ENCODE results near the gene SRF.

DNA sequence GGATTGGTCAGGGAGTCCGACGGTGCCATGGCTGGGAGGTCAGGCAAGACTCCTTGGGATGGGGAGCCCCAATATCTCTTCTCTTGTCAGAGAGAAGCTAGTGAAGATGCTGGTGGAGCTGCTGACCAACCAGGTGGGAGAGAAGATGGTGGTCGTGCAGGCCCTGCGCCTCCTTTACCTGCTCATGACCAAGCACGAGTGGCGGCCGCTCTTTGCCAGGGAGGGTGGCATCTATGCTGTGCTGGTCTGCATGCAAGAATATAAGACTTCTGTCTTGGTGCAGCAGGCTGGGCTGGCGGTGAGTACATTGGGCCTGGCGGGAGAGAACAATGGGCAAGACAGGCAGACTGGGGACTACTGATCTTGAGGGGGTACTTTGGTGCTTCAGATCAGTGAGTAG, 21.8 kb downstream of the SRF start:
- TF ChIP-seq, protein P1, sequence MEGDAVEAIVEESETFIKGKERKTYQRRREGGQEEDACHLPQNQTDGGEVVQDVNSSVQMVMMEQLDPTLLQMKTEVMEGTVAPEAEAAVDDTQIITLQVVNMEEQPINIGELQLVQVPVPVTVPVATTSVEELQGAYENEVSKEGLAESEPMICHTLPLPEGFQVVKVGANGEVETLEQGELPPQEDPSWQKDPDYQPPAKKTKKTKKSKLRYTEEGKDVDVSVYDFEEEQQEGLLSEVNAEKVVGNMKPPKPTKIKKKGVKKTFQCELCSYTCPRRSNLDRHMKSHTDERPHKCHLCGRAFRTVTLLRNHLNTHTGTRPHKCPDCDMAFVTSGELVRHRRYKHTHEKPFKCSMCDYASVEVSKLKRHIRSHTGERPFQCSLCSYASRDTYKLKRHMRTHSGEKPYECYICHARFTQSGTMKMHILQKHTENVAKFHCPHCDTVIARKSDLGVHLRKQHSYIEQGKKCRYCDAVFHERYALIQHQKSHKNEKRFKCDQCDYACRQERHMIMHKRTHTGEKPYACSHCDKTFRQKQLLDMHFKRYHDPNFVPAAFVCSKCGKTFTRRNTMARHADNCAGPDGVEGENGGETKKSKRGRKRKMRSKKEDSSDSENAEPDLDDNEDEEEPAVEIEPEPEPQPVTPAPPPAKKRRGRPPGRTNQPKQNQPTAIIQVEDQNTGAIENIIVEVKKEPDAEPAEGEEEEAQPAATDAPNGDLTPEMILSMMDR (IDR thresholded peaks at IDR 0.05): no peak
- TF ChIP-seq POLR2A (IDR thresholded peaks at IDR 0.05): no peak
